ENCODE data around the gene ACACA. TPM values are rescaled to one million over a fixed set of nuclear protein-coding genes. Genes with fewer than 3 reads are reported as not detected.
"Not testable (repeated sequence)": the region's sequence is repeated elsewhere in the genome, so short reads cannot be mapped to it uniquely, and the experiment has no call there.

ACACA gene
- total and polyA plus RNA-seq, 9 donors, result 10.9 to 104 (median 37.9) TPM

DNA sequence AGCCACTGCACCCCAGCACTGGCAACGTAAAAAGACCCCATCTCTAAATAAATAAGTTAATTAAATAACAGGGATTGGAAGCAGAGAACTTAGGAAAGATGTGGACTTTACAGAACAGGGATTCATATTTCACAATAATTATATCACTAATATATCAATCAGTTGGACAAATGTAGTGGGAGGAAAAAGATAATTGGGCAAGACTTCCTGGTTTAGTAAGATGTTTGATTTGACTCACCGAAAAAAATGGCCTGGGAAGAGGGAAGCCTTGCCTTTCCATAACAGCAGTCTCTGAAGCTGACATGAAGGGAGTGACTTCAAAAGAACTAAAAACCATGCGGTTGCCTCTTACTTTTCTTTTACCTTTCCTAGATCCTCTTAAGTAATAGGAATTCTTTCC lies 46.0 kb downstream of the ACACA start:
- Histone ChIP-seq H3K9me3 (no peaks in the 10 kb centered on the region), H3K36me3 (no peaks in the 10 kb centered on the region), H3K4me3 (no peak overlapping the region), H3K4me1 (ENCODE audit: insufficient read depth) (peaks cover 1% of the 10 kb centered on the region), H3K27ac (no peak overlapping the region), H3K27me3 (no peaks in the 10 kb centered on the region)
- no peak for TF ChIP-seq EP300 (IDR thresholded peaks at IDR 0.05)
- TF ChIP-seq, protein P1, sequence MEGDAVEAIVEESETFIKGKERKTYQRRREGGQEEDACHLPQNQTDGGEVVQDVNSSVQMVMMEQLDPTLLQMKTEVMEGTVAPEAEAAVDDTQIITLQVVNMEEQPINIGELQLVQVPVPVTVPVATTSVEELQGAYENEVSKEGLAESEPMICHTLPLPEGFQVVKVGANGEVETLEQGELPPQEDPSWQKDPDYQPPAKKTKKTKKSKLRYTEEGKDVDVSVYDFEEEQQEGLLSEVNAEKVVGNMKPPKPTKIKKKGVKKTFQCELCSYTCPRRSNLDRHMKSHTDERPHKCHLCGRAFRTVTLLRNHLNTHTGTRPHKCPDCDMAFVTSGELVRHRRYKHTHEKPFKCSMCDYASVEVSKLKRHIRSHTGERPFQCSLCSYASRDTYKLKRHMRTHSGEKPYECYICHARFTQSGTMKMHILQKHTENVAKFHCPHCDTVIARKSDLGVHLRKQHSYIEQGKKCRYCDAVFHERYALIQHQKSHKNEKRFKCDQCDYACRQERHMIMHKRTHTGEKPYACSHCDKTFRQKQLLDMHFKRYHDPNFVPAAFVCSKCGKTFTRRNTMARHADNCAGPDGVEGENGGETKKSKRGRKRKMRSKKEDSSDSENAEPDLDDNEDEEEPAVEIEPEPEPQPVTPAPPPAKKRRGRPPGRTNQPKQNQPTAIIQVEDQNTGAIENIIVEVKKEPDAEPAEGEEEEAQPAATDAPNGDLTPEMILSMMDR (IDR thresholded peaks at IDR 0.05), result no peak
- no peak for TF ChIP-seq POLR2A (IDR thresholded peaks at IDR 0.05)
- DNase-seq, result no peak
- 81 to 92% (median 86%) methylated on average over 3 of the region's 3 CpGs for WGBS, 3 donors
- intact Hi-C loops (cut with DNase I), result no loop called here

DNA sequence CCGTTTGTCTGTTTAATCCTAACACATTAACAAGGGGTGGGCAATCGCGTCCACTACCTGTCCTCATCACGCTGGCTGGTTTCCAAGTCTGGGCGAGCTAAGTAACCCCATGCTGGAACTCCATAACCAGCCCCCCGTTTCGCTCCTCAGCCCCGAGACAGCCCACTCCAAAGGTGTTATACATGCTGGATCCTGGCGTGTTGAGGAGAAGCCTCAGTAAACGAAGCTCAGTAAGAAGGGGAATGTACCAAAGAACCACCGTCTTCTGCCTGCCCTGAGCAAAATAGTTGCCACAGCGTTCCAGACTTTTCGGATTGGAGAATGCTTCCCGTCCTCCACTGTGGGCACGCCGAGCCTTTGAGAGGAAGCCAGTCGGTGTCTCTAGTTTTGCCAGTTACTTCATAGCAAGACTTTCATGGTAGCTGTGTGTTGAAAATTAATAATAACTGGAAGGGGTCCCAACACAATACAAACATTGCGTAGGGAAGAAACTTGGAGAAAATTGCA lies 46.9 kb downstream of the ACACA start:
- DNase-seq, result peak in 1 of 5 donors; percentile 85
- H3K27me3 ChIP-seq, result no peaks in the 10 kb centered on the region
- H3K27ac ChIP-seq, result peak overlapping the region; percentile 86 to 94
- peaks cover 1% of the 10 kb centered on the region for H3K4me1 ChIP-seq (ENCODE audit: insufficient read depth)
- intact Hi-C loops (cut with DNase I), result no loop called here
- H3K36me3 ChIP-seq, result no peaks in the 10 kb centered on the region
- peak overlapping the region; percentile 64 for H3K4me3 ChIP-seq
- no peak for TF ChIP-seq EP300 (IDR thresholded peaks at IDR 0.05)
- TF ChIP-seq, protein P1 (IDR thresholded peaks at IDR 0.05), result no peak
- no peak for TF ChIP-seq POLR2A (IDR thresholded peaks at IDR 0.05)
- WGBS, 3 donors, result 4 to 7% (median 5%) methylated on average over 18 of the region's 18 CpGs
- no peaks in the 10 kb centered on the region for H3K9me3 ChIP-seq

DNA sequence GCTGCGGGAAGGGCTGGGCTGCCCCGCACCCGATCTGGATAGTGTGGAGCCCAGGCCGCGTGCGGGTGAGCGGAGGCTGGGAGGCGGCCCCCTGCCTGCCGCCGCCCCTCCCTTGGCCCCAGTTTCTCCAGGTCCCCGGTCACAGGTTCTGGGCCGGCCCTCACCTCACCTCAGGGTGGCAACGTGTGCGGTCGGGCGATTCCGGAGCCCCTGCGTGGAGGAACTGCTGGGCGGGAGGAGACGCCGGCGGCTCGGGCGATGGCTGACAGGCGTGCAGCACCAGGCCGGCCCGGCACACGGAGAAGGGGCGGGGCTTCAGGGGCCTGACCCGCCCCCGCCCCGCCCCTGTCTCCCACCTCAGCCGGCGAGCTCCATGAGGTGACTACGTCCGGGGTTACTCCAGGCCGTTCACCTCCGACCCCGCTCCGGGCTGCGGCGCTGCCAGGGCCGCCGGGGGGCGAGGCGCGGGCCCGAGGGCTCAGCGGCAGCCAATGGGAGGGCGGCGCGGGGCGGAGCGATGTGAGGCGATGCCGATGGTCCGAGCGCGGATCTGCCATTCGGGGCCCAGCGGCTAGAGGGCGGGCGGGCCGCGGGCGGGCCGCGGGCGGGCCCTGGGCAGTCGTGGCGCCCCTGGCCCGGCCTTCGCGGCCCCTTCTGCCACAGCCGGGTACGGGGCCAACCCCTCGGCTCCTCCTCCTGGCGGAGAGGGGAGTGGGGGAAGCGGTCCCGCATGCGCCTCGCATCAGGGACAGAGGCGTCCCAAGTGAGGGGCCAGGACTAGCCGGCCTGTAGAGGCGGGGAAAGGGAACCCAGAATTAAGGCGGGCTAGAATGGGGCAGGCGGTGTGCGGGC lies 47.6 kb downstream of the ACACA start:
- TF ChIP-seq POLR2A (IDR thresholded peaks at IDR 0.05), result peak; percentile 65
- TF ChIP-seq, protein P1 (IDR thresholded peaks at IDR 0.05), result peak in 2 of 3 donors; percentile 71 to 83
- no peak for TF ChIP-seq EP300 (IDR thresholded peaks at IDR 0.05)
- peak; percentile 95 to 98 (median 97) for DNase-seq
- H3K27me3 ChIP-seq, result no peaks in the 10 kb centered on the region
- no peaks in the 10 kb centered on the region for H3K9me3 ChIP-seq
- H3K27ac ChIP-seq, result peak overlapping the region; percentile 86 to 94
- no peaks in the 10 kb centered on the region for H3K36me3 ChIP-seq
- H3K4me1 ChIP-seq (ENCODE audit: insufficient read depth), result peaks cover 1% of the 10 kb centered on the region
- H3K4me3 ChIP-seq, result peak overlapping the region; percentile 64
- intact Hi-C loops (cut with DNase I), result no loop called here
- 0 to 1% (median 1%) methylated on average over 33 to 88 of the region's 88 CpGs for WGBS, 3 donors

DNA sequence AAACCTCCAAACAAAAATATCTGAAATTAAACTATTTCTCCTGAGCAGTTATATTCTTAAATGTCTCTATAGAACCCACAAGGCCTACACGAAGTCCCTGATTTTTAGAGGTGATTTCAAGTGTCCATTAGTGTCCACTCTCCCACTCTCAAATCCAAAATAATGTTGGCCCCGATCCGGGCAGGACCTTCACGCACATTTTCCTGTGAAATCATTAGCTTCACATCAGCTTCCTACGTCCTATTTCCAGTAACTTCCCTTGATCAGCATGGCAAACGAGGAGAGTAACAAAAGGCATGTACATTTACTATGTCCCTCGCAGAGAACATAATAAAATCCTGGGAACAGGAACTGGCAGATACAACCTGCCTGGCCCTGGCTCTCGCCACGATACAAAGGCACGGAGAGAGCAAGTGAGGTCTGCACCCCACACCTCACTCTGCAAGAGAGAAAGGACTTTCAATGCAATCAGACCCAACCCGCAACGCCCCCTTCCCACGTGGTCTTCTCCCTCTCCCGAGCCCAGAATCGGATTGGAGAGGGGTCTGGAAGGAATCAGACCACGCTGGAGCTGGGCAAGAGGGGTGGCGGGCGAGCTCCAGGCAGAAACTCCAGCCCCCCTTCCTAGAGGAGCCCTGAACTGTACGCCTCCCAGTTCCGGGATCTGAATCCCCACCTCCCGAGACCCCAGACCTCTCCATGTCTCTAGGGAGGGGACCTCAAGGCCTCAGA lies 48.4 kb downstream of the ACACA start:
- H3K4me1 ChIP-seq (ENCODE audit: insufficient read depth), result peaks cover 1% of the 10 kb centered on the region
- peak overlapping the region; percentile 53 to 94 for H3K27ac ChIP-seq
- WGBS, 3 donors, result 1% methylated on average over 15 to 21 of the region's 21 CpGs
- peak; percentile 52 to 71 (median 65) for DNase-seq
- H3K9me3 ChIP-seq, result no peaks in the 10 kb centered on the region
- intact Hi-C loops (cut with DNase I), result no loop called here
- no peaks in the 10 kb centered on the region for H3K36me3 ChIP-seq
- H3K27me3 ChIP-seq, result no peaks in the 10 kb centered on the region
- TF ChIP-seq, protein P1 (IDR thresholded peaks at IDR 0.05), result no peak
- no peak for TF ChIP-seq EP300 (IDR thresholded peaks at IDR 0.05)
- TF ChIP-seq POLR2A (IDR thresholded peaks at IDR 0.05), result no peak
- peak overlapping the region; percentile 64 for H3K4me3 ChIP-seq

DNA sequence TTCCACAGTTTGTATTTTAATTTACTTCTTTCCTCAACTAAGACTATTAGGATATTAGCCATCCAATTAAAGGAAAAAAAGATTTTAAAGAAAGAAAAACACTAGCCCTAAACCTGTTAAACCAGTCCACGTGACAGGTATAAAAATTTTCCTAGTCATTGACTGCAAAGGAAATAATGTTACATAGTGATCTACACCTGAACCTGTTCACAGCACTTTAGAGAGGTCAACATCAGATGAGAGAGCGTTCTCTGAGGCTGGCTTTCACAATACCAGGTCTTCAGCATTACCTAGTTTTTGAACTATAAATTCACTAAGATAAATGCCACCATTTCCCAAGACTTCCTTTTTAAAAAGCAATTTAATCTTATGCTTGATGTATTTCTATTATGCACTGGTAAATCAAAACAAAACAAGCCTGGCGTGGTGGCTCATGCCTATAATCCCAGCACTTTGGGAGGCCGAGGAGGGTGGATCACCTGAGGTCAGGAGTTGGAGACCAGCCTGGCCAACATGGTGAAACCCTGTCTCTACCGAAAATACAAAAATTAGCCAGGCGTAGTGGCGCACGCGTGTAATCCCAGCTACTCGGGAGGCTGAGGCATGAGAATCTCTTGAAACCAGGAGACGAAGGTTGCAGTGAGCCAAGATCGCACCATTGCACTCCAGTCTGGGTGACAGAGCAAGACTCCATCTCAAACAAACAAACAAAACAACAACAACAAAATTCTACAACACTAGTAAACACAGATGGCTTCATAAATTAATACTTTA lies 49.7 kb downstream of the ACACA start:
- H3K27ac ChIP-seq; DNase-seq; H3K9me3 ChIP-seq; H3K36me3 ChIP-seq; H3K4me3 ChIP-seq; H3K4me1 ChIP-seq (ENCODE audit: insufficient read depth); intact Hi-C loops (cut with DNase I); H3K27me3 ChIP-seq: not testable (repeated sequence)
- 91 to 92% (median 91%) methylated on average over 12 of the region's 12 CpGs for WGBS, 3 donors

DNA sequence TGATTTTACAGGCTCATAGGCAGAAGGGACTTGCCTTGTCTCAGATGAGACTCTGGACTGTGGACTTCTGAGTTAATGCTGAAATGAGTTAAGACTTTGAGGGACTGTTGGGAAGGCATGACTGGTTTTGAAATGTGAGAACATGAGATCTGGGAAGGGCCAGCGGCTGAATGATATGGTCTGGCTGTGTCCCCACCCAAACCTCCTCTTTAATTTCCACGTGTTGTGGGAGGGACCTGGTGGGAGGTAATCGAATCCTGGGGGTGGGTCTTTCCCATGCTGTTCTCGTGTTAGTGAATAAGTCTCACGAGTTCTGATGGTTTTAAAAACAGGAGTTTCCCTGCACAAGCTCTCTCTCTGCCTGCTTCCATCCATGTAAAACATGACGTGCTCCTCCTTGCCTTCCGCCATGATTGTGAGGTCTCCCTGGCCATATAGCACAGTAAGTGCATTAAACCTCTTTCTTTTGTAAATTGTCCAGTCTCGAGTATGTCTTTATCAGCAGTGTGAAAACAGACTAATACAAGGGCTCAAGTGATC lies 59.7 kb downstream of the ACACA start:
- H3K4me3 ChIP-seq; H3K27ac ChIP-seq; H3K9me3 ChIP-seq; DNase-seq; intact Hi-C loops (cut with DNase I); H3K27me3 ChIP-seq; H3K36me3 ChIP-seq; H3K4me1 ChIP-seq (ENCODE audit: insufficient read depth): not testable (repeated sequence)
- WGBS, 3 donors, result 93 to 98% (median 97%) methylated on average over 8 of the region's 8 CpGs

Measured in ovary (tissue), 9 donors.